ENCODE data around the gene RNPS1. TPM values are rescaled to one million over a fixed set of nuclear protein-coding genes. Genes with fewer than 3 reads are reported as not detected.

RNPS1 gene
- total RNA-seq, 1 donor from 2014 or later, result 130 TPM

- intact Hi-C loops (cut with DNase I), result no loop called here
- Histone ChIP-seq H3K9me3 (no peaks in the 10 kb centered on the region), H3K36me3 (peaks cover 0 to 60% of the 10 kb centered on the region in 2 donors), H3K27me3 (peaks cover 9% of the 10 kb centered on the region), H3K4me3 (no peak overlapping the region), H3K4me1 (peaks cover 39% of the 10 kb centered on the region), H3K27ac (no peak overlapping the region)
- TF ChIP-seq POLR2A (IDR thresholded peaks at IDR 0.05), result no peak
- no peak for TF ChIP-seq POLR2AphosphoS5 (IDR thresholded peaks at IDR 0.05; ENCODE audit: insufficient read depth in 1 of 2, low read depth in 1 of 2)
- TF ChIP-seq, protein P1, sequence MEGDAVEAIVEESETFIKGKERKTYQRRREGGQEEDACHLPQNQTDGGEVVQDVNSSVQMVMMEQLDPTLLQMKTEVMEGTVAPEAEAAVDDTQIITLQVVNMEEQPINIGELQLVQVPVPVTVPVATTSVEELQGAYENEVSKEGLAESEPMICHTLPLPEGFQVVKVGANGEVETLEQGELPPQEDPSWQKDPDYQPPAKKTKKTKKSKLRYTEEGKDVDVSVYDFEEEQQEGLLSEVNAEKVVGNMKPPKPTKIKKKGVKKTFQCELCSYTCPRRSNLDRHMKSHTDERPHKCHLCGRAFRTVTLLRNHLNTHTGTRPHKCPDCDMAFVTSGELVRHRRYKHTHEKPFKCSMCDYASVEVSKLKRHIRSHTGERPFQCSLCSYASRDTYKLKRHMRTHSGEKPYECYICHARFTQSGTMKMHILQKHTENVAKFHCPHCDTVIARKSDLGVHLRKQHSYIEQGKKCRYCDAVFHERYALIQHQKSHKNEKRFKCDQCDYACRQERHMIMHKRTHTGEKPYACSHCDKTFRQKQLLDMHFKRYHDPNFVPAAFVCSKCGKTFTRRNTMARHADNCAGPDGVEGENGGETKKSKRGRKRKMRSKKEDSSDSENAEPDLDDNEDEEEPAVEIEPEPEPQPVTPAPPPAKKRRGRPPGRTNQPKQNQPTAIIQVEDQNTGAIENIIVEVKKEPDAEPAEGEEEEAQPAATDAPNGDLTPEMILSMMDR (IDR thresholded peaks at IDR 0.05), result no peak
- DNase-seq (ENCODE audit: extremely low spot score in 2 of 2), result no peak
Observed at GRCh38 chr16:2233872-2234812, 33.8 kb downstream of the RNPS1 start.

- intact Hi-C loops (cut with DNase I), result no loop called here
- peaks cover 39% of the 10 kb centered on the region for H3K4me1 ChIP-seq
- TF ChIP-seq, protein P1 (IDR thresholded peaks at IDR 0.05), result no peak
- no peak for TF ChIP-seq POLR2A (IDR thresholded peaks at IDR 0.05)
- TF ChIP-seq POLR2AphosphoS5 (IDR thresholded peaks at IDR 0.05; ENCODE audit: insufficient read depth in 1 of 2, low read depth in 1 of 2), result no peak
- H3K27me3 ChIP-seq, result peaks cover 9% of the 10 kb centered on the region
- DNase-seq (ENCODE audit: extremely low spot score in 2 of 2), result no peak
- H3K27ac ChIP-seq, result no peak overlapping the region
- H3K9me3 ChIP-seq, result no peaks in the 10 kb centered on the region
- peaks cover 0 to 67% of the 10 kb centered on the region in 2 donors for H3K36me3 ChIP-seq
- H3K4me3 ChIP-seq, result no peak overlapping the region
Observed at GRCh38 chr16:2233046-2233775, 34.7 kb downstream of the RNPS1 start.

DNA sequence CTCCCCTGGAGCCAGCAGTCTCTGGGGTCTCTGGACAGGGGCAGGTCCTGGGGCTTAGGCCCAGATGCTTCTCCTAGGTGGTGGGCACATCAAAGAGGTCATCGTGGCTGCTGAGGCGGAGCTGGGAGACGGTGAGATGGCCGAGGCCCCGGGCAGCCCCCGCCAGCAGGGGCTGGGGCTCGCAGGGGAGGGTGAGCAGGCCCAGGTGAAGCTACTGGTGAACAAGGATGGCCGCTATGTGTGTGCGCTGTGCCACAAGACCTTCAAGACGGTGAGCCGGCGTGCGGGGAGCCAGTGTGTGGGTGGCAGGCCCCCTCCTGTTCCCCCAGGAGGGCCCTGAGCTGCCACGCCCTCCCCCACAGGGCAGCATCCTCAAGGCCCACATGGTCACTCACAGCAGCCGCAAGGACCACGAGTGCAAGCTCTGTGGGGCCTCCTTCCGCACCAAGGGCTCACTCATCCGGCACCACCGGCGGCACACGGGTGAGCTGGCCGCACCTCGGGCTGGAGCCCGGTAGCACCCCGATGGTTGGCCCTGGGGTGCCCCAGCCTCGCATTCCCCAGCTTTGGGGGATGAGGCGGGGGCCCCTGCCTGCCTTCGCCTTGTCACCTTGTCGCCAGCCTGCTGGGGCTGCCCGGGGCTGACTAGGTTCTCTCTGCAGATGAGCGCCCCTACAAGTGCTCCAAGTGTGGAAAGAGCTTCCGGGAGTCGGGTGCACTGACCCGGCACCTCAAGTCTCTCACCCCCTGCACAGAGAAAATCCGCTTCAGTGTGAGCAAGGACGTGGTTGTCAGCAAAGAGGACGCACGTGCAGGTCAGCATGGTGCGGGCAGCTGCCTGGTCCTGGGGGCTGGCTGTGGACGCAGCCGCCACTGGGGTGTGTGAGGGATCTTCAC, 35.6 kb downstream of the RNPS1 start:
- no peak for DNase-seq (ENCODE audit: extremely low spot score in 2 of 2)
- TF ChIP-seq, protein P1 (IDR thresholded peaks at IDR 0.05), result no peak
- TF ChIP-seq POLR2AphosphoS5 (IDR thresholded peaks at IDR 0.05; ENCODE audit: insufficient read depth in 1 of 2, low read depth in 1 of 2), result no peak
- no peak for TF ChIP-seq POLR2A (IDR thresholded peaks at IDR 0.05)
- peaks cover 32% of the 10 kb centered on the region for H3K4me1 ChIP-seq
- H3K36me3 ChIP-seq, result peaks cover 0 to 67% of the 10 kb centered on the region in 2 donors
- intact Hi-C loops (cut with DNase I), result no loop called here
- H3K27me3 ChIP-seq, result peaks cover 6% of the 10 kb centered on the region
- H3K27ac ChIP-seq, result no peak overlapping the region
- no peaks in the 10 kb centered on the region for H3K9me3 ChIP-seq
- H3K4me3 ChIP-seq, result no peak overlapping the region

DNA sequence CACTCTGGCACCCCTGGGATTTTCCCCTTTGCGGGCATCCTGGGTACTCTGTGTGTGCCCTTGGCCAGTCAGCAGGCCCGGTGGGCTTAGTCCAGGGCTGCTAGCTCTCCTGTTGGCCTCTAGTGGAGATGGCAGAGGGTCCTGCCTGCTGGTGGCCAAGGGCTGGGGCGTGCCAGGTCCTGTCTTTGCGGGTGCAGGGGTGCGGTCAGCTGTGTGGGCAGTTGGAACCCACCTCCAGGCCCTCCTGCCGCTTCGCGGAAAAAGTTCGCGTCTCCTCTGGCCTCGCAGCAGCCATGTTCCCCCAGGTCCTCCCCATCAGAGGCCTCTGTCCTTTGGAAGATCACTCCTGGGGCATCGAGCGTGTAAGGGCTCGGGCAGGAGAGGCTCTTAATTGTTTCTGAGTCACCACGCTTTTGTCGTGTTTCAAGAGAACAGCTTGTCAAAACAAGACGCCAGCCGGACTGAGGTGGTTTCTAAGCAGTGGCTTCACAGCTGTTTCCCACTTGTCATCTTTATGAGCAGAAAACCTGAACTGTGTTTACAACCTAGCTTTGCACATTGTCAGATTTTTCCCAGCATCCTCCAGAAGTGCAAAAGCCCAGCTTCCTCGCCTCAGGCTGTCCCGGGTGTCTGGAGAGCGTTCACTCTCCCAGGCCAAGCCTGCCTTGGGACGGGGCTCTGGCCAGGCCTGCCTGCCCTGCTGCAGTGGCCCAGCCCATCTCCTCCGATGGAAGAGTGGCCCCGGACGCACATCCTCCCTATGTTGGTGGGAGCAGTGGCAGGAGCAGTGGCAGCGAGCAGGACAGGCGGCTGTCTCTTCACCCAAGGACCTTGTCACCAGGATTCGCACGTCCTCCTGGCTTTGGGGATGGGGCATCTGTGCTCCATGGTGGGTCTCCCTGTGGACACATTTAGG, 36.7 kb downstream of the RNPS1 start:
- H3K4me1 ChIP-seq, result peaks cover 28% of the 10 kb centered on the region
- intact Hi-C loops (cut with DNase I), result no loop called here
- DNase-seq (ENCODE audit: extremely low spot score in 2 of 2), result no peak
- TF ChIP-seq POLR2AphosphoS5 (IDR thresholded peaks at IDR 0.05; ENCODE audit: insufficient read depth in 1 of 2, low read depth in 1 of 2) (peak in 1 of 2 donors; percentile 47), POLR2A (IDR thresholded peaks at IDR 0.05) (no peak)
- TF ChIP-seq, protein P1 (IDR thresholded peaks at IDR 0.05), result no peak
- no peaks in the 10 kb centered on the region for H3K27me3 ChIP-seq
- H3K27ac ChIP-seq, result no peak overlapping the region
- H3K36me3 ChIP-seq, result peaks cover 0 to 67% of the 10 kb centered on the region in 2 donors
- no peak overlapping the region for H3K4me3 ChIP-seq
- H3K9me3 ChIP-seq, result no peaks in the 10 kb centered on the region
